Keratinocyte (primary cell): ENCODE data around the gene PDIA4. TPM values are rescaled to one million over a fixed set of nuclear protein-coding genes. Genes with fewer than 3 reads are reported as not detected.

ENCODE experiments used
- DNase-seq: peaks from one replicate; pipeline ENCODE4 v3.0.0-alpha.2; 2011; ENCODE audit warnings: low read depth, missing footprints, low spot score
- FAIRE-seq: peaks from 2 replicates; lab custom pipeline; 2011; peaks lifted over from hg19 to GRCh38; lab: Jason Lieb, UNC
- H2AFZ ChIP-seq: 2 replicates; pipeline ENCODE4 v1.6.0; 2012; ENCODE audit warnings: low read length, control low read depth, inconsistent platforms; ENCODE audit not compliant: control insufficient read depth
- H3K27ac ChIP-seq: 2 replicates; pipeline ENCODE4 v1.5.1; 2011; ENCODE audit warnings: low read length; ENCODE audit not compliant: control insufficient read depth, insufficient read depth
- H3K27me3 ChIP-seq: 3 replicates; pipeline ENCODE4 v1.6.0; 2011; ENCODE audit warnings: low read length; ENCODE audit not compliant: control insufficient read depth, insufficient read depth; ENCODE audit errors: extremely low read depth
- H3K36me3 ChIP-seq, 2 experiments: 2 replicates in 1 of 2; 3 replicates in 1 of 2; pipeline ENCODE4 v1.5.1; 2011; ENCODE audit warnings: low read length in 2 of 2, mild to moderate bottlenecking in 1 of 2; ENCODE audit not compliant: control insufficient read depth in 2 of 2, insufficient read depth in 2 of 2; ENCODE audit errors: extremely low read depth in 1 of 2
- H3K4me1 ChIP-seq: 3 replicates; pipeline ENCODE4 v1.5.1; 2011; ENCODE audit warnings: low read length; ENCODE audit not compliant: control insufficient read depth, insufficient read depth; ENCODE audit errors: extremely low read depth
- H3K4me2 ChIP-seq: 3 replicates; pipeline ENCODE4 v1.6.0; 2011; ENCODE audit warnings: low read depth, low read length; ENCODE audit not compliant: control insufficient read depth, insufficient read depth; ENCODE audit errors: extremely low read depth
- H3K4me3 ChIP-seq, 3 experiments: fragments of 200-600 bp in 1 of 3; sonication (generic) in 1 of 3; 2 replicates in 2 of 3; 3 replicates in 1 of 3; pipeline ENCODE4 v1.5.1; 2011 to 2016; ENCODE audit warnings: low read length in 3 of 3, mild to moderate bottlenecking in 3 of 3, control low read depth in 2 of 3, inconsistent platforms in 1 of 3, low read depth in 1 of 3, mixed read lengths in 1 of 3, mixed run types in 1 of 3, moderate library complexity in 1 of 3; ENCODE audit not compliant: control insufficient read depth in 2 of 3, insufficient read depth in 2 of 3; ENCODE audit errors: extremely low read depth in 1 of 3
- H3K79me2 ChIP-seq: 2 replicates; pipeline ENCODE4 v1.6.0; 2012; ENCODE audit warnings: low read length; ENCODE audit not compliant: control insufficient read depth, insufficient read depth
- H3K9ac ChIP-seq: 3 replicates; pipeline ENCODE4 v1.6.0; 2011; ENCODE audit warnings: low read length; ENCODE audit not compliant: control insufficient read depth, insufficient read depth; ENCODE audit errors: extremely low read depth
- H3K9me1 ChIP-seq: 3 replicates; pipeline ENCODE4 v1.6.0; 2011; ENCODE audit warnings: low read length; ENCODE audit not compliant: control insufficient read depth, insufficient read depth; ENCODE audit errors: extremely low read depth
- H3K9me3 ChIP-seq: 2 replicates; pipeline ENCODE4 v1.5.1; 2012; ENCODE audit warnings: low read depth, low read length; ENCODE audit not compliant: control insufficient read depth
- H4K20me1 ChIP-seq: 3 replicates; pipeline ENCODE4 v1.6.0; 2011; ENCODE audit warnings: low read length; ENCODE audit not compliant: control insufficient read depth, insufficient read depth; ENCODE audit errors: extremely low read depth
- CTCF ChIP-seq, 3 experiments: IDR thresholded peaks in 1 of 3; conservative IDR thresholded peaks in 1 of 3; optimal IDR thresholded peaks in 1 of 3; 2 replicates in 2 of 3; 3 replicates in 1 of 3; pipeline versions ENCODE3 to v1.5.1; 2011; ENCODE audit warnings: low read length in 3 of 3, mild to moderate bottlenecking in 3 of 3, moderate library complexity in 2 of 3, control low read depth in 1 of 3, inconsistent platforms in 1 of 3; ENCODE audit not compliant: insufficient read depth in 2 of 3; ENCODE audit errors: extremely low read depth in 1 of 3
- EZH2 ChIP-seq: IDR thresholded peaks from one replicate; pipeline ENCODE4 v1.6.1; 2012; ENCODE audit warnings: inconsistent platforms, mild to moderate bottlenecking, low read length, moderate library complexity
- dilution Hi-C: fragments of 300-500 bp; cut with MboI; formaldehyde crosslinking; loops from one replicate; pipeline ENCODE4 v1.7.0; 2020; ENCODE audit warnings: low sequenced_read_pairs; ENCODE audit not compliant: extremely low pct_ligation_motif_present
- polyA plus RNA-seq, 5 experiments: library from polyadenylated mRNA; depleted of rRNA in 3 of 5; stranded (reverse) in 3 of 5; stranded (forward) in 1 of 5; unstranded in 1 of 5; fragments of >200 nt; gene quantifications; 1 replicate in 1 of 5; 2 replicates in 3 of 5; 3 replicates in 1 of 5; pipeline versions ENCODE4 v1.2.1 to v1.2.3, GENCODE V29; 2011 to 2012; ENCODE audit warnings: missing spikeins in 2 of 5, low read depth in 1 of 5, low replicate concordance in 1 of 5

Gene PDIA4
- polyA plus RNA-seq, 1 donor (not counting 4 experiments of a cell fraction or from before 2014, with no cell fraction given): 145 TPM

- peak overlapping the region; percentile 71 for H2AFZ ChIP-seq
- peaks cover 1 to 4% of the 10 kb centered on the region in 2 experiments for H3K36me3 ChIP-seq
- peaks cover 21% of the 10 kb centered on the region for H3K4me1 ChIP-seq
- H3K27ac ChIP-seq: peak overlapping the region; percentile 77
- no peaks in the 10 kb centered on the region for H3K27me3 ChIP-seq
- peaks cover 52% of the 10 kb centered on the region for H3K79me2 ChIP-seq
- TF ChIP-seq EZH2 (no peak), CTCF (optimal IDR thresholded peaks at IDR 0.05 in 1 of 3, IDR thresholded peaks at IDR 0.05 in 1 of 3, conservative IDR thresholded peaks at IDR 0.05 in 1 of 3; ENCODE audit: extremely low read depth in 1 of 3, insufficient read depth in 2 of 3, low read length in 3 of 3) (no peak)
- dilution Hi-C loops: no loop called here
- peak overlapping the region; percentile 96 for H3K4me2 ChIP-seq
- no peaks in the 10 kb centered on the region for H3K9me3 ChIP-seq
- FAIRE-seq (no peak), DNase-seq (no peak)
- no peaks in the 10 kb centered on the region for H4K20me1 ChIP-seq
- H3K9ac ChIP-seq: peak overlapping the region; percentile 93
- peak overlapping the region; percentile 73 to 97 (median 95) for H3K4me3 ChIP-seq
- H3K9me1 ChIP-seq: no peaks in the 10 kb centered on the region
These were observed 527 bp downstream of the PDIA4 start for GRCh38 chr7:149027611-149028345.

GRCh38 chr7:149027055-149027454, 1.2 kb downstream of the PDIA4 start:
- Histone ChIP-seq H3K27me3 (no peaks in the 10 kb centered on the region), H3K9ac (peak overlapping the region; percentile 93), H3K9me3 (no peaks in the 10 kb centered on the region), H3K36me3 (peaks cover 1 to 4% of the 10 kb centered on the region in 2 experiments), H3K4me1 (peaks cover 21% of the 10 kb centered on the region), H4K20me1 (no peaks in the 10 kb centered on the region), H3K4me3 (peak overlapping the region; percentile 73 to 97 (median 95)), H3K79me2 (peaks cover 58% of the 10 kb centered on the region), H3K4me2 (peak overlapping the region; percentile 96), H2AFZ (no peak overlapping the region), H3K9me1 (no peaks in the 10 kb centered on the region), H3K27ac (peak overlapping the region; percentile 77)
- DNase-seq (no peak), FAIRE-seq (no peak)
- dilution Hi-C loops: no loop called here
- TF ChIP-seq EZH2 (no peak), CTCF (optimal IDR thresholded peaks at IDR 0.05 in 1 of 3, IDR thresholded peaks at IDR 0.05 in 1 of 3, conservative IDR thresholded peaks at IDR 0.05 in 1 of 3; ENCODE audit: extremely low read depth in 1 of 3, insufficient read depth in 2 of 3, low read length in 3 of 3) (no peak)
